NCI-H345 treated with DMSO at 0.1 percent for 48 hours (cell line): Measurements from ENCODE around the gene TLK2.
"Not testable (repeated sequence)": the region's sequence is repeated elsewhere in the genome, so short reads cannot be mapped to it uniquely, and the experiment has no call there.

Experiments
- DNase-seq: peaks from one replicate; lab custom pipeline; 2025; ENCODE audit not compliant: unreplicated experiment; lab: John Stamatoyannopoulos, UW

Gene TLK2

DNA sequence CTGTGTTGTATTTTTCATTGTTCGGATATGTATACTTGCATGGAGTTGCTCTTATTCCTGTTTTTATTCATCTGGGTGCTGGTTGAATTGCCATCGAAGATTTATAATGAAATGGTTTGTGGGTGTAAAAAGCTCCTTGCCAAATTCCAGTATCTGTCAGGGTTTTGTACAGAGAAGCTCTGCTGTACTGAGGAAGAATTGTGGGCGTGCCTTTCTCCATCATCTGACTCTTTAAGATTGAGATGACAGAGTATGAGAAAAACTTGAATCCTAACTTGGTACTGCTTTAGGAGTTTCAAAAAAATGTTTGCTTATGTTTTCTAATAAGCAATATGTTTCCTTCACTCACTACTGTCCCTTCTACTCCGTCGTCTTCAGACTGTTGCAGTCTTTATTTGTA is 78.9 kb downstream of the TLK2 start:
- DNase-seq, result not testable (repeated sequence)

- DNase-seq, result not testable (repeated sequence)
Measured at GRCh38 chr17:62558941-62559340, 80.3 kb downstream of the TLK2 start.

DNA sequence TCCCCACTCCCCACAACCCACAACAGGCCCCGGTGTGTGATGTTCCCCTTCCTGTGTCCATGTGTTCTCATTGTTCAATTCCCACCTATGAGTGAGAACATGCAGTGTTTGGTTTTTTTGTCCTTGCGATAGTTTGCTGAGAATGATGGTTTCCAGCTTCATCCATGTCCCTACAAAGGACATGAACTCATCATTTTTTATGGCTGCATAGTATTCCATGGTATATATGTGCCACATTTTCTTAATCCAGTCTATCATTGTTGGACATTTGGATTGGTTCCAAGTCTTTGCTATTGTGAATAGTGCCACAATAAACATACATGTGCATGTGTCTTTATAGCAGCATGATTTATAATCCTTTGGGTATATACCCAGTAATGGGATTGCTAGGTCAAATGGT is 82.3 kb downstream of the TLK2 start:
- not testable (repeated sequence) for DNase-seq

DNA sequence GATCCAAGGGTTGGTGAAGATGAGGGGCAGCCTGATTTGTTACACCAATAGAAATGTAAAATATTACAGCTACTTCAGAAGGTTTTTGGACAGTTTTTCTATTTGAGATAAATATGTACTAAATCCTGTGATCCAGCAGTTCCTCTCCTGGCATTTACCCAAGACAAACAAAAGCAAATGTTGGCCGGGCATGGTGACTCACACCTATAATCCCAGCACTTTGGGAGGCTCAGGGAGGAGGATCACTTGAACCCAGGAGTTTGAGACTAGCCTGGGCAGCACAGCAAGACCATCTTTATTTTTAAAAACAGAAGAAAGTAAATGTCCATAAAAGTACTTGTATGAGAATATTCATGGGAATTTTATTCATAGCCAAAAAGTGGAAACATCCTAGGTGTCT is 84.0 kb downstream of the TLK2 start:
- DNase-seq, result no peak

GRCh38 chr17:62565817-62566216 is 87.2 kb downstream of the TLK2 start:
- DNase-seq, result no peak

DNA sequence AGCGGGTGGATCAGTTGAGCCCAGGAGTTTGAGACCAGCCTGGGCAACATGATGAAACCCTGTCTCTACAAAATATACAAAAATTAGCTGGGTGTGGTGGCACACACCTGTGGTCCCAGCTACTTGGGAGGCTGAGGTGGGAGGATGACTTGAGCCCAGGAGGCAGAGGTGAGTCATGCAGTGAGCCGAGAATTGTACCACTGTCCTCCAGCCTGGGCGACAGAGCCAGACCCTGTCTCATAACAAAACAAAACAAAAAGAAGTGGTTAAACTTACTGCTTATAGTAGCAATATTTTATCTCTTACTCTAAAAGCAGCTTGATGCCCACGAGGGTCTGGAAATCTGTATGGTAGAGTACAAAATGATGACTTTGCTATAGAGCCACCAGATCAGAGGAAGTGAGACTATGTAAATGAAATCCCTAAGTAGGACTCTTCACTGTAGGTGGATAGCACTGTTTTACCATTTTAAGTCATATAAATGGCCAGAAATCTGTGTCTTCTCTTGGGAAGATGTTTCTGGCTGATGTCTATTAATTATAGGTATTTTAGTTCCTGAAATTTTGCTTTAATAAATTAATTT is 88.5 kb downstream of the TLK2 start:
- DNase-seq, result no peak

GRCh38 chr17:62572488-62572887 is 93.9 kb downstream of the TLK2 start:
- no peak for DNase-seq

DNA sequence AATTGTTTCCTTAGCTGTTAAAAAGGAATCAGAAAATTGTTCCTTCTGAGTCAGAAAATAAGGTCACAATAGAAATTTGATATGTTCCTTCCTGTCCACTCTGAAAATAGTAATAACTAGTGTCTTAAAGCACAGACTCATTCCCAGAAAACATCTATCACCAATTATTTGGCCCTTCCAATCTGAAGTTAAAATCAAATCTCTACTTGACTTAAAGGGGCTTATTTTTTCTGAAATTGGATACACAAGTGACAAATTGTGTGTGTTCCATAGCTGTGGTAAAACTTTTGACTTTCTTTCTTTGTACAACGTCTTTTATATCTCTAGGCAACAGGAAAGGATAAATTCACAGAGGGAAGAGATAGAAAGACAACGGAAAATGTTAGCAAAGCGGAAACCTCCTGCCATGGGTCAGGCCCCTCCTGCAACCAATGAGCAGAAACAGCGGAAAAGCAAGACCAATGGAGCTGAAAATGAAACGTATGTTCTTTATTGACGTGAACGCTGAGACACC is 94.3 kb downstream of the TLK2 start:
- no peak for DNase-seq

- no peak for DNase-seq
Measured at GRCh38 chr17:62573480-62574117, 95.0 kb downstream of the TLK2 start.

GRCh38 chr17:62576382-62576781 is 97.8 kb downstream of the TLK2 start:
- DNase-seq, result no peak

GRCh38 chr17:62578757-62579487 is 100.3 kb downstream of the TLK2 start:
- no peak for DNase-seq

DNA sequence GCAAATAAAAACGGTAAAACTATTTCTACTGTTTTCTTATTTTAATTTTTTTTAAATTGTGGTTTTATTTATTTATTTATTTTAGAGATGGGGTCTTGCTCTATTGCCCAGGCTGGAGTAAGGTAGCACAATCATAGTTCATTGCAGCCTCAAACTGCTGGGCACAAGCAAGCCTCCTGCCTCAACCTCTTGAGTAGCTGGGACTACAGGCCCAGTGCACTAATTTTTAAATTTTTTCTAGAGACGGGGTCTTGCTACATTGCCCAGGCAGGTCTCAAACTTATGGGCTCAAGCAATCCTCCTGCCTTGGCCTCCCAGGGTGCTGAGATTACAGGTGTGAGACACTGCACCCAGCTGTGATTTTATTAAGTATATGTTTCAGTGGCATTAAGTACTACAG is 102.3 kb downstream of the TLK2 start:
- no peak for DNase-seq

GRCh38 chr17:62581764-62582163 is 103.1 kb downstream of the TLK2 start:
- DNase-seq, result no peak

- no peak for DNase-seq
Measured at GRCh38 chr17:62587554-62587953, 108.9 kb downstream of the TLK2 start.

DNA sequence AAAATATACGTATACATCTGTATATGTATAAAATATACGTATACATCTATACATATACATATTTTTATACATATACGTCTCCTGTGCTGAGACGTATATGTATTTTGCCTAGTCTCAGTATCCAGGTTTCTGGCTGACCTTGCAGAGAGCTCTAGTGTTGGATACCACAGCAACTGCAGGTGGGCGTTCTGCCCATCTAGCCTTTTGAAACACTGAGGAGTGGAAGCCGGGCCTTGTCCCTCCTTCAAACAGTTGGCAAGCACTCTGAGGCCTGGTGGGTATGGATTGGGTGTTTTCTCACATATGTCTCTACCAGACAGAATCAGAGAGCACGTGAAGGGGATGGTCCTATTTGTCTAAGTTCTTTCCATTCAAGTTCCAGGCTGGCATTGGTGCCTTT is 109.5 kb downstream of the TLK2 start:
- DNase-seq, result no peak

DNA sequence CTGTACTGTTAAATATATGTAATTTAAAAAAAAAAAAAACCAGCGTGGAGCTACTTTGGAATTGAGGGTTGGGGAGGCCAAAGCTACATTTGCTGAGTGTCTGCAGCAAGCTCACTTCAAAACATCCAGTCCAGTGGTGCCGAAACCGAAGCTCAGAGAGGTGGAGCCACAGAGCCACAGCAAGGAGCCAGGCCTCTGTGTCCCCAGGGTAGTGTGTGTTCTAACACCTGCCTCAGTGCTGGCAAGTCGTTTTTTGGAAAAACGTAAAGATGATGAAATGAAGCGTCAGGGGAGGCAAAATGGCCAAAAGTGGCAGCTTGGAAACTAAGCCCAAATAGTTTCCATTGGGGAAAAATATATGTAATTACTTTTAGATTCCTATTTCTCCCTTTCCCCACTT is 112.7 kb downstream of the TLK2 start:
- DNase-seq, result no peak

GRCh38 chr17:62591822-62592221 is 113.2 kb downstream of the TLK2 start:
- DNase-seq, result not testable (repeated sequence)

DNA sequence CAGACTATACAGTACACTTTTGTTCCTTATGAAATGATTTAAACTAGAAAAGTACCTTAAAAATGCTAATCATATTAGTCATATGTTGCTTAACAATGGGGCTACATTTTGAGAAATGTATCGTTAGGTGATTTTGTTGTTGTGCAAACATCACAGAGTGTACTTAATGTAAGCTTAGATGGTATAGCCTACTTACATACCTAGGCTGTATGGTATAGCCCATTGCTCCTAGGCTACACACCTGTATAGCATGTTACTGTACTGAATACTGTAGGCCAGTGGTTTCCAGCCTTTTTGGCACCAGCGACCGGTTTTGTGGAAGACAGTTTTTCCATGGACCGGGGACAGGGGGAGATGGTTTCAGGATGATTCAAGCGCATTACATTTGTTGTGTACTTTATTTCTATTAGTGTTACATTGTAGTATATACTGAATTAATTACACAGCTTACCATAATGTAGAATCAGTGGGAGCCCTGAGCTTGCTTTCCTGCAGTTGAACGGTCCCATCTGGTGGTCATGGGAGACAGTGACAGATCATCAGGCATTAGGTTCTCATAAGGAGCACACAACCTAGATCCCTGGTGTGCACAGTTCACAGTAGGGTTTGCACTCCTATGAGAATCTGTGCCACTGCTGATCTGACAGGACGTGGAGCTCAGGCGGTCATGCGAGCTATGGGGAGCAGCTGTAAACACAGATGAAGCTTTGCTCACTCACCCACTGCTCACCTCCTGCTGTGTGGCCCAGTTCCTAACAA is 113.9 kb downstream of the TLK2 start:
- no peak for DNase-seq

DNA sequence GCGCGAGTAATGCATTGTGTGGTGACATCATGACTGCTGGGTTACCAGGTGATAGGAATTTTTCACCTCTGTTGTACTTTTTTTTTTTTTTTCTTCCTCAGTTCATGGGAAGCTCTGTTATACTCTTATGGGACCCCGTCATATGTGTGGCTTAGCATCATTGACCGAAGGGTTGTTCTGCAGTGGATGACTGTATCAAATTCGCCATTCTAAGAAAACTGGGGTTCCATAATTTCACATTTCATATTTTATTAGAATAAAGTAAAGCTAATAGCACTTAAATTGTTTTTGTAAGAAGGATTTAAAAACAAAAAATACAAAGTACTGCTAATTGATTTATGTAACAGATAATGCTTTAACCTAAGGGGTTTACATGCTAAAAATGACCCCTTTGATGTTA is 116.9 kb downstream of the TLK2 start:
- DNase-seq, result no peak

GRCh38 chr17:62596662-62597061 is 118.0 kb downstream of the TLK2 start:
- no peak for DNase-seq

- DNase-seq, result no peak
Measured at GRCh38 chr17:62597150-62597549, 118.5 kb downstream of the TLK2 start.

DNA sequence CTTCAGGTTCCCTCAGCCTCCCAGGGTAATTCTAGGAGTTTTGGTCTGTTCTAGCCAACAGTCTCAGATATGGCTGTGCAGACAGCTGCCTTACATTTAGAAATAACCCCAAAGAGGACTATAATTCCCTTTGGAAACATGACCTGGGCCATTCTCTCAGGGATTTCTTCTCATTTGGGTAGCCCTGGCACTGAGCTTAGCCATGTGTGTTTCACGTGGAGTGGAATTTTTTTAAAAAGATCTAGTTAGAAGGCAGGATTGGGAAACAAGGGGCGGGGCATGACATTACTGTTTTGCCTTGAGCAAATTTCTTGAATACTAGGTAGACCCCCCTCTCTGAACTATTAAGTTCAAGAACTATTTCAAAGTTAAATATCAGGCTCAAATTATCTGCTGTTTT is 119.3 kb downstream of the TLK2 start:
- no peak for DNase-seq
